AG09309 (cell line): ENCODE data around the gene OSBPL5.

Experiments used
- DNase-seq: peaks from one replicate; pipeline ENCODE4 v3.0.0-alpha.2; 2010; ENCODE audit warnings: low read depth
- H3K4me3 ChIP-seq: 2 replicates; pipeline ENCODE4 v1.5.1; 2011; ENCODE audit warnings: mild to moderate bottlenecking, low read depth, low read length, moderate library complexity; ENCODE audit not compliant: control insufficient read depth
- TF ChIP-seq, protein P1 (sequence below): IDR thresholded peaks from 2 replicates; pipeline ENCODE4 v1.5.1; 2011; ENCODE audit warnings: mild to moderate bottlenecking, low read depth, low read length, inconsistent platforms; ENCODE audit not compliant: insufficient read depth, control insufficient read depth; ENCODE audit errors: missing control alignments

OSBPL5 gene

DNA sequence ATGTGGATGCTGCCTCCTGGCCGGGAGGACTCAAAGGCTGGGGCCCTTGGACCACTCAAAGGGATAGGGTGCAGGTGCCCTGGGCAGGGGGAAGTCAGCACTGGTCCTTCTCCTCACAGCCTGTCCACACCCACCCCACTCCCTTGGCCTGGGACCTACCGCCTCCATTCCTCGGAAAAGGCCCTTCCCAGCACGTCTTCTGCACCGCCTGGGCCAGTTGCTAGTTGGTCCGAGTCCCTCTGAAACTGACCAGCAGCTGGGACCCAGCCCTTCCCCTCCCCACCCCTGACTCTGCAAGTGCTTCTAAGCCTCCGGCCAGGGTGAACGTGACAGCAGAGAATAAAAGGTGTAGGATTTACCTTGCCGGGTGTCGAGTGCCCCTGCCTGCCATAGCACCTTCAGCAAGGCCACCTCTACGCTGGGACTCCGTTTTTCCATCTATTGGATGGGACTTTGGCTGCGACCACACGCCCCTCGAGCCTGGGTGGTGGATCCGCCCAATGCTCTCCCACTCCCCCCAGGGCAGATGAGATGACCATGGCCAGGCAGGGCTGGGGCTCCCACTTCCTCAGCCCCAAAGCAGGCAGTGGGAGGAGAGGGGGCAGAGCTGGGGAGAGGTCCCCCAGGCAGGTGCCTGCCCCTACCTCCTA is 37.3 kb downstream of the OSBPL5 start:
- DNase-seq: no peak
- TF ChIP-seq, protein P1, sequence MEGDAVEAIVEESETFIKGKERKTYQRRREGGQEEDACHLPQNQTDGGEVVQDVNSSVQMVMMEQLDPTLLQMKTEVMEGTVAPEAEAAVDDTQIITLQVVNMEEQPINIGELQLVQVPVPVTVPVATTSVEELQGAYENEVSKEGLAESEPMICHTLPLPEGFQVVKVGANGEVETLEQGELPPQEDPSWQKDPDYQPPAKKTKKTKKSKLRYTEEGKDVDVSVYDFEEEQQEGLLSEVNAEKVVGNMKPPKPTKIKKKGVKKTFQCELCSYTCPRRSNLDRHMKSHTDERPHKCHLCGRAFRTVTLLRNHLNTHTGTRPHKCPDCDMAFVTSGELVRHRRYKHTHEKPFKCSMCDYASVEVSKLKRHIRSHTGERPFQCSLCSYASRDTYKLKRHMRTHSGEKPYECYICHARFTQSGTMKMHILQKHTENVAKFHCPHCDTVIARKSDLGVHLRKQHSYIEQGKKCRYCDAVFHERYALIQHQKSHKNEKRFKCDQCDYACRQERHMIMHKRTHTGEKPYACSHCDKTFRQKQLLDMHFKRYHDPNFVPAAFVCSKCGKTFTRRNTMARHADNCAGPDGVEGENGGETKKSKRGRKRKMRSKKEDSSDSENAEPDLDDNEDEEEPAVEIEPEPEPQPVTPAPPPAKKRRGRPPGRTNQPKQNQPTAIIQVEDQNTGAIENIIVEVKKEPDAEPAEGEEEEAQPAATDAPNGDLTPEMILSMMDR: no peak
- no peak overlapping the region for H3K4me3 ChIP-seq

DNA sequence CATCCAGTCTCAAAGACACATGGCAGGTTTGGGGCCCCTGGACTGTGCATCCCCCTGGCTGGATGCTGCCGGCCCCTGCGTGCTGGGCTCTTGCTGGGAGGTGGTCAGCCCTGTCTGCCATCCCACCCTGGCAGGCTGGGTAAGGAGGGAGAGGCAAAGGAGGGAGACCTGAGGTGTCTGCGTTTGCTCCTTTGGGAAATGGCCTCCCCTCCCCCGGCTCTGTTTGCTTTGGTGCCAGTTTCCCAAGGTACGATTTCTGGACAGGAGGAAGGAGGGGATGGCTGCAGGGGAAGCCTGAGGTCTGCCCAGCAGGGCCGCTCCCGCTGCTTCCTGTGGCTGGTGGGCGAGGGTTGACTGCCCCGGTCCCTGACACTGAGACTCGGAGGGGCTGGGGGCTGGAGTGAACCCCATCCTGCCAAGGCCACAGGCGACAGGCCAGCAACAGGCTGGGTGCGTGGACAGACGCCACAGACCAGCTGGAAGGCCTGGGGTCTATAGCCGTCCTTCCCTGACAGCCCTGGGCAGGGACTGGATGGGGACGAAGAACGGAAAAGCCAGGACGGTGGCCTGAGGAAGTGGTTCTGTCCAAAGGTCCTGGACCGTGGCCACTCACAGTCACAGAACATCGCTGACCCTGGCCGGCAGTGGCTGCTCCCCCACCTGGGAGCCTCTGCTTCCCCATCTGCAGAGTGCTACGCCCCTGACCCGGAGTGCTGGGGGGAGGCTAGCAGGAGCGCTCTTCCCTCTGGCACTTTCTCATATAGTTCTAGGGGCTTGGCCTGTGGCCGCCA is 38.0 kb downstream of the OSBPL5 start:
- TF ChIP-seq, protein P1: no peak
- no peak for DNase-seq
- H3K4me3 ChIP-seq: no peak overlapping the region

DNA sequence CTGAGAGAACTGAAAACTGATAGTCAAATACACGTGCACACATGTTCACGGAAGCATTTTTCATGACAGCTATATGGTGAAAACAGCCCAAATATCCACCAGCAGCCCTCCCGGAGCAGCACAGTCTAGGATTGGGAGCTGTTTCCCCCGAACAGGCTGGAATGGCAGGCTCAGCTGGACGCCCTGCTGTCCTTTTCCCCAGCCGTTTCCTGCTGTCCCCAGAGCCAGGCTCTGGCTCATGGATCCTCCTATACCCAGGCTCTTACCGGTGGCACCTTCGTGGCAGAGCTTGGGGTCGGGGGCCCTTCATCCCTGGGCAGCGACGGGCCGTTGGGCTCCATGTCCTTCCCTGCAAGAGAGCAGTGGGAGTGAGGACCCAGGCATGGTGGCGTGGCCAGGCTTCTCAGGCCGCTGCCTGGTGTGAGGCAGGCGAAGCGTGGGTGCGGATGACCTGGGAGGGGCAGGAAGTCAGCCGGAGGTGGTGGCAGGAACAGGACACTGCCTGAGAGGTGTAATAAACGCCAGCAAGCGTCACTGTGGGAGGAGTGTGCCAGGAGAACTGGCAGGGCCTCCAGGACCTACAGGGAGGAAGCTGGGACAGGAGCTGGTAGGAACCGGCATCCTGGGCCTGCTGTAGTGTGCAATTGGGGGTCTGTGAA is 38.8 kb downstream of the OSBPL5 start:
- TF ChIP-seq, protein P1: no peak
- no peak overlapping the region for H3K4me3 ChIP-seq
- DNase-seq: no peak

- TF ChIP-seq, protein P1: no peak
- DNase-seq: no peak
- no peak overlapping the region for H3K4me3 ChIP-seq
Observed at GRCh38 chr11:3124821-3125220, 40.3 kb downstream of the OSBPL5 start.

- DNase-seq: peak; percentile 80
- H3K4me3 ChIP-seq: no peak overlapping the region
- TF ChIP-seq, protein P1: no peak
Observed at GRCh38 chr11:3123761-3124733, 41.1 kb downstream of the OSBPL5 start.

GRCh38 chr11:3123305-3123704 is 41.8 kb downstream of the OSBPL5 start:
- no peak overlapping the region for H3K4me3 ChIP-seq
- TF ChIP-seq, protein P1: no peak
- DNase-seq: no peak
